GM11168 (cell line): ENCODE results near the gene HSPA14.

Source experiments
- in situ Hi-C: fragments of 300-500 bp; cut with MboI; formaldehyde crosslinking; loops from one replicate; pipeline ENCODE4 v1.12.0; 2022; ENCODE audit warnings: low sequenced_read_pairs; ENCODE audit not compliant: unreplicated experiment

HSPA14 gene

DNA sequence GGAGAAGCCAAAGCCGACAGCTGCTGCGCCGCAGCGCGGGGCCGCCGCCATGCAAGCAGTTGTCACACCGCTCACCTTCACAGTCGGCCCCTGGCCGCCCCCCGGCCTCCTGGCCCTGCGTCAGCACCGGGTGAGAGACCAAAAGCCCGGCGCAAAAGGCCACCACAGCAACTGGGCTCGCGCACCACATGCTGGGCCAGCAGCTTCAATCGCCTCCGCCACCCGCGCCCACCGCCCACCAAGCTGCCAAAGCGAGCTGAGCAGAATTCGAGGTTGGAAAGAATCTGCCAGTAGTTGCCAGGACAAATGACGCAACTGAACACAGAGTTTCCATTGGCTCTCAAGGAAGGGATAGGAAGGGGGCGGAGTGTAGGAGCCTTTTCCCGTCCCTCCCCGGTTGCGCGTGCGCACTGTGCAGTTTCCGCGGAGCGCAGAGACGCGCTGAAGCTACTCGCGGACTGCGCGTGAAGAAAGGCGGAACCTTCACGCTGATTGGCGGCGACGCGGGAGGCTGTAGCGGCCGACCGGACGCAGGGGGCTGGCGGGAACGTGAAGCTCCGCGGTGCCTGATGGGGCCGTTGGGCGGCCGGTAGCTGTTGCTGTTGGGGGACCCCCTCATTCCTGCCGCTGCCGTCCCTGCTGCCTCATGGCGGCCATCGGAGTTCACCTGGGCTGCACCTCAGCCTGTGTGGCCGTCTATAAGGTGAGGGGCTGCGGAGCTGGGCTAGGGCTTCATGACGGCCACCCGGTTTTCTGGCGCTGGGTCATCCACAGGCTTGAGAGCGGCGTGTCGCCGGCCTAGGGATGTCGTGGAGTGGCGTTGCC lies at the start of gene HSPA14, which contains the start of the genes CDNF and MSANTD7:
Gene HSPA14 (plus strand): TSS at position 550 of the 825 bp plus-strand sequence. CDS start 97 bp downstream, at position 647.
Gene CDNF (minus strand): TSS at position 281 of the 825 bp plus-strand sequence. CDS start 91 bp downstream, at position 190.
Gene MSANTD7 (plus strand): TSS at position 550 of the 825 bp plus-strand sequence. CDS start 3,979 bp downstream, outside the sequence.
- in situ Hi-C loops: no loop called here

DNA sequence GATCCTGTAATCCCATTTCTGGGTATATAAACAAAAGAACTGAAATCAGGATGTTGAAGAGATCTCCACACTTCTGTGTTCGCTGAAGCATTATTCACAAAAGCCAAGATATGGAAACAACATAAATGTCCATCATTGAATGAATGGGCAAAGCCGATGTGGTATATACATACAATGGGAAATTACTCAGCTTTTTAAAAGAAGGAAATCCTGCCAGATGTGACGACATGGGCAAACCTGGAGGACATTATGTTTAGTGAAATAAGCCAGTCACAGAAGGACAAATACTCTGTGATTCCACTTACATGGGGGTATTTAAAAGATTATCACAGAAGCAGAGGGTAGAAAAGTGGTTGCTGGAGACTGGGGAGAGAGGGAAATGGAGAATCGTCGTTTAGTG lies 39.5 kb upstream of the HSPA14 start:
- in situ Hi-C loops: no loop called here

DNA sequence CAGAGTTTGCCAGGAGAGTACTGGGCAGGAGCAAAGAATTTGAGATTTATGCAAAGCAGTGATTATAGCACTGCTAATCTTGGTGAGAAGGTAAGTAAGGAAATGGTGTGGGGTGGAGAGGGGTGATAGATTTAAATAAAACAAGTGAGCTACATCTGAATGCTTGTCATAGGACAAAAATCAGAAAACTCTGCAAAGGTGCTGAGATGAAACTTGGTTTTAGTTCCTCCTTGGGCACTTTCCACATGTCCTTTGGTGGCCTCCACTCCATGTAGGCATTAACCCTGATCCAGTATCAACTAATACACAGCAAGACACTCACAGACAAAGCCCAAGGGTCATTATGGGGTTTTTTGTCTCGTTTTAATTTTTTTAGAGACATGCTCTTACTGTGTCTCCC lies 37.7 kb upstream of the HSPA14 start:
- in situ Hi-C loops: no loop called here

DNA sequence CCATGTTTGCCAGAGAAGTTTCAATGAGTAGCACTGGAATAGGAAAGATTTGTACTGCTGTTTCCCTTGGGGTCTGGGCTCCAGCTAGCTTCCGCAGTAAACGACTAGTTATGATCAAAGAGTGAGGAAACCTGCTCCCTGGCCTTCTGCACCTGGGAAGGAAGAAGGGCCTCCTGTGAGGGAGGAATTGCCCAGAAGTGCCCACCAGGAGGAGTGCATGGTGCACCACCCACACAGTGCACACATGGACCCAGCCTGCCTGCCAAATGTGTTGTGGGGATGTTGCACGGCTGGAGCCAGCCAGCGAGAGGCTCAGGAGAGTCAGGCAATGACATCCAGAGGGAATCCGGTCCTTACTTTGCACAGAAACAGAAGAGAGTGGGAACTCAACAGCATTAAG lies 36.4 kb upstream of the HSPA14 start:
- in situ Hi-C loops: no loop called here

DNA sequence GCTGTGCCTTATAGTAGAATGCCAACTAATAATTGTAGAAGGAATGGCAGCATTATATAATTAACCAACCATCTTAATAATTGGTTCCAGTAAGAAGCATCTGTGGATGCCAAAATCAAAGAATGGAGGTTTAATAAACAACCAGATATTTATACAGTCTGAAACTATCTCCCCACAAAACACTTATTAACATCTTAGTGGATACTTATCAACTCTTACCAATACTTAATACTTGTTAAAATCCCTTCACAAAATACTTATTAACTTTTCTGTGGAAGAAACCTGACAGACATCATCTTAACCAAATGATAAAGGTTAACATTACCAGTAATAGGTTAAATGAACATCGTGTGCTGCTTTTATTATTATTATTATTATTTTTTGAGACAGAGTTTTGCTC lies 34.3 kb upstream of the HSPA14 start:
- in situ Hi-C loops: no loop called here

DNA sequence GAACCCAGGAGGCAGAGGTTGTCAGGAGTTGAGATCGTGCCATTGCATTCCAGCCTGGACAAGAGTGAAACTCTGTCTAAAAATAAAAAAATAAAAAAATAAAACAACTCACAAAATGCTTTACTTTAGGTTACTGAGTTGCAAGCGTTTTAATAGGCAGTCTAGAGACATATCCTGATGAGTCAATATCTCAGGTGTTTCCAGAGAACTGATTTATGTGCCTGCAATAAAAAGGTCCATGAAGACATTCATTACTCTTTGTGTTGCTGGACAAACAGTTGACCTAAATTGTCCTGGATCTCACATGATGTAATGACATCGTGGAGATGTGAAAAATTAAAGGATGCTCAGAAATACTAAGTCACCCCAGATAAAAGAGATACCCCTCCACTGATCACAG lies 31.8 kb upstream of the HSPA14 start:
- in situ Hi-C loops: no loop called here

GRCh38 chr10:14810969-14811953 lies 26.8 kb upstream of the HSPA14 start:
- in situ Hi-C loops: no loop called here

DNA sequence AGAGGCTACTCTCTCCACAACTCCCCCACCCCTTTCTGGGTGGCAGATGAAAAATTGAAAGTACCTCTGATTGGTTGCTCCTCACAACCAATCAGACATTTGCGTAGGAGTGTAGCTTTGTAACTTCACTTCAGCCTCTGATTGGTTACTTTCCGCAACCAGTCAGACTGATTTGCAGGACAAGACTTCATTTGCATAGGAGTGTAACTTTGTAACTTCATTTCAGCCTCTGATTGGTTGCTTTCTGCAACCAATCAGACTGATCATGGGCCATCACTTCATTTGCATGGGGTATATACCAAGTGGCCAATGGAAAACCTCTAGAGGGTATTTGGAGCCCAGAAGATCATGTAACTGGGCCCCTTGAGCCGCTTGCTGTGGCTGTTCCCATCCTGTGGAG lies 25.8 kb upstream of the HSPA14 start:
- in situ Hi-C loops: no loop called here

- in situ Hi-C loops: loop anchor here (5.0 kb wide), 1 partner anchor 158 kb away; no protein-coding TSS in a partner anchor
Measured at GRCh38 chr10:14815681-14816080, 22.4 kb upstream of the HSPA14 start.

DNA sequence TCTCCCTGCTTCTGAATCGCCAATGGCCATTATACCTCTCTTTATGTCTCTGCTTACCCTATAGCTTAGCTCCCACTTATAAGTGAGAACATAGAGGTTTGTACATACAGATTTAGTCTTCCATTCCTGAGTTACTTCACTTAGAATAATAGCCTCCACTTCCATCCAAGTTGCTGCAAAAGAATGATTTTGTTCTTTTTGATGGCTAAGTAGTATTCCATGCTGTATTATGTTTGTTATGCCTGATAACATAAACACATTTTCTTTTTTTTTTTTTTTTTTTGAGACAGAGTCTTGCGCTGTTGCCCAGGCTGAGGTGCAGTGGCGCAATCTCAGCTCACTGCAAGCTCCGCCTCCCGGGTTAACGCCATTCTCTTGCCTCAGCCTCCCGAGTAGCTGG lies 21.4 kb upstream of the HSPA14 start:
- in situ Hi-C loops: loop anchor here (5.0 kb wide), 1 partner anchor 159 kb away; no protein-coding TSS in a partner anchor

DNA sequence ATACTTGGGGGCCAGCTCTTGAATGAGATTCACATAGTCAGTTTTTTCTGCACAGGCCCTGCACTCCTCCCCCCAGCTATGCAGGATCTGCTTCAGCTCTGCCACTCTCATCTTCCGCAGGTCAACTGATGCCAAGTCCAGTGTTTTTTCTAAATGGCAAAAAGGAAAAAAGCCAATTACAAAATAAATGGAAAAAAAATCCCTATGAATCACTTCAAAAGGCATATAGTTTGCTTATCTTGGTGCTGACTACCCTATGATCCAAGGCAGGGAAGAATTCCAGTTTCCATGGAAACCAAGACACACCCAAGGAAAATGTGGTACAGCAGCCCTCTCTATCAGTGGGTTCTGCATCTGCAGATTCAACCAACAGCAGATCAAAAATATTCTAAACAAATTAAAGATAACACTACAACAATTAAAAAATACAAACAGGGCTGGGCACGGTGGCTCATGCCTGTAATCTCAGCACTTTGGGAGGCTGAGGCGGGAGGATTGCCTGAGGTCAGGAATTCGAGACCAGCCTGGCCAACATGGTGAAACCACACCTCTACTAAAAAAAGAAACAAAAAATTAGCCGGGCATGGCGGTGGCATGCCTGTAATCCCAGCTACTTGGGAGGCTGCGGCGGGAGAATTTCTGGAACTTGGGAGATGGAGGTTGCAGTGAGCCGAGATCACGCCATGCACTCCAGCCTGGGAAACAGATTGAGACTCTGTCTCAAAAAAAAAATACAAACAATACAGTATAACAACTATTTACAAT lies 17.9 kb upstream of the HSPA14 start:
- in situ Hi-C loops: no loop called here

DNA sequence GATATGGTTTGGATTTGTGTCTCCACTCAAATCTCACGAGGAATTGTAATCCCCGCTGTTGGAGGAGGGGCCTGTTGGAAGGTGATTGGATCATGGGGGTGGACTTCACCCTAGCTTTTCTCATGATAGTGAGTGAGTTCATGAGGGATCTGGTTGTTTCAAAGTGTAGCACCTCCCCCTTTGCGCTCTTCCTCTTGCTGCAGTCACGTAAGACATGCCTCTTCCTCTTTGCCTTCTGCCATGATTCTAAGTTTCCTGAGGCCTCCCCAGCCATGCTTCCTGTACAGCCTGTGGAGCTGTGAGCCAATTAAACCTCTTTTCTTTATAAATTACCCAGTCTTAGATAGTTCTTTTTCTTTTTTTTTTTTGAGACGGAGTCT lies 17.3 kb upstream of the HSPA14 start:
- in situ Hi-C loops: no loop called here

- in situ Hi-C loops: no loop called here
Measured at GRCh38 chr10:14821635-14822375, 16.3 kb upstream of the HSPA14 start.

GRCh38 chr10:14822879-14823755 lies 15.0 kb upstream of the HSPA14 start:
- in situ Hi-C loops: no loop called here

- in situ Hi-C loops: no loop called here
Measured at GRCh38 chr10:14823966-14824365, 14.1 kb upstream of the HSPA14 start.

DNA sequence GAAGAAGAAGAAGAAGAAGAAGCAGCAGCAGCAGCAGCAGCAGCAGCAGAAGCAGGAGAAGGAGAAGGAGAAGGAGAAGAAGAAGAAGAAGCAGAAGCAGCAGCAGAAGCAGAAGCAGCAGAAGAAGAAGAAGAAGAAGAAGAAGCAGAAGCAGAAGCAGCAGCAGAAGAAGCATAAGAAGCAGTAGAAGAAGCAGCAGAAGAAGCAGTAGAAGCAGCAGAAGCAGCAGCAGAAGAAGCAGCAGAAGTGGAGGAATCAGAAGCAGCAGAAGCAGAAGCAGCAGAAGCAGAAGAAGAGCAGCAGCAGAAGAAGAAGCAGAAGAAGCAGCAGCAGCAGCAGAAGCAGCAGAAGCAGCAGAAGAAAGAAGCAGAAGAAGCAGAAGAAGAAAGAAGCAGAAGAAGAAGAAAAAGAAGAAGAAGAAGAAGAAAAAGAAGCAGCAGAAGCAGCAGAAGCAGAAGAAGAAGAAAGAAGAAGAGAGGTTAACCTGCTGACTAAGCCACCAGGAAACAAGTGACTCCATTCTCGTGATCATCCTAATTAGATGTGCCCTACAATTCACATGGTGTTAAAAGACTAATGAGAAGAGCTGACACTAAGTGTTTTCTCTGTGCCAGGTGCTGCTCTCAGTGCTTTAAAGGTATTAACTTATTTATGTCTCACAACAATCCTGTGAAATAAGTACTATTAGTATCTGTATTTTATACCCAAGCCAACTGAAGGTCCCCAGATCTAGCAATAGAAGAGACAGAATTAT lies 11.9 kb upstream of the HSPA14 start:
- in situ Hi-C loops: no loop called here

DNA sequence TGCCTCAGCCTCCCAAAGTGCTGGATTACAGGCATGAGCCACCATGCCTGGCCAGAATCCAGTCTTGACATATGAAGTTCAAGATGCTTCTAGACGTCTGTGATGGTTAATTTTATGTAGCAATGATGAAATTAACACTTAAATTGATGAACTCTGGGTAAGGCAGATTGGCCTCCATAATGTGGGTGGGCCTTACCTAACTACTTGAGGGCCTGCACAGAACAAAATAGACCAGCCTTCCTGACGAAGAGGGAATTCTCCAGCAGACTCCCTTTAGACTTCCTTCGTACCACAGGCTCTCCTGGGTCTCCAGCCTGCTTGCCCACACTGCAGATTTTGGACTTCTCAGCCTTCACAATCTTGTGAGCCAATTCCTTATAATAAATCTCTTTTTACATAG lies 5.0 kb upstream of the HSPA14 start:
- in situ Hi-C loops: no loop called here

GRCh38 chr10:14836208-14836607 lies 1.9 kb upstream of the HSPA14 start:
- in situ Hi-C loops: no loop called here
